ENCODE results near the gene ITGAV.

Gene ITGAV

DNA sequence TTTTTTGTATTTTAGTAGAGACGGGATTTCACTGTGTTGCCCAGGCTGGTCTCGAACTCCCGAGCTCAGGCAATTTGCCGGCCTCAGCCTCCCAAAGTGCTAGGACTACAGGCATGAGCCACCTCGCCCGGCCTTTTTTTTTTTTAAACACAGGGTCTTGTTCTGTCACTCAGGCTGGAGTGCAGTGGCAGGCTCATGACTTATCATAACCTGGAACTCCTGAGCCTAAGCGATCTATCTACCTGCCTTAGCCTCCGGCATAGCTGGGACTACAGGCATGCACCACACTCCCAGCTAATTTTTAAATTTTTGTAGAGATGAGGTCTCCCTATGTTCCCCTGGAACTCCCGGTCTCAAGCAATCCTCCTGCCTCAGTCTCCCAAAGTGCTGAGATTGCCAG lies 1.4 kb upstream of the ITGAV start:
- Histone ChIP-seq H3K4me2 (ENCODE audit: low read depth, low read length, poor library complexity, severe bottlenecking) (no peak overlapping the region), H3K9ac (ENCODE audit: low read depth, low read length, poor library complexity, severe bottlenecking) (no peak overlapping the region)

GRCh38 chr2:186588940-186589611 lies 780 bp upstream of the ITGAV start:
- H3K9me3 ChIP-seq (ENCODE audit: insufficient read depth, low read depth, low read length), result no peaks in the 10 kb centered on the region
- peak overlapping the region; percentile 79 for H3K4me3 ChIP-seq (ENCODE audit: low read length, poor library complexity, severe bottlenecking)
- H3K4me1 ChIP-seq (ENCODE audit: insufficient read depth, low read length, poor library complexity, severe bottlenecking), result peaks cover 3% of the 10 kb centered on the region
- H3K4me2 ChIP-seq (ENCODE audit: low read depth, low read length, poor library complexity, severe bottlenecking), result peak overlapping the region; percentile 64
- peak overlapping the region; percentile 80 for H3K9ac ChIP-seq (ENCODE audit: low read depth, low read length, poor library complexity, severe bottlenecking)
- peaks cover 25% of the 10 kb centered on the region for H3K79me2 ChIP-seq (ENCODE audit: insufficient read depth, low read length)
- H3K27me3 ChIP-seq (ENCODE audit: insufficient read depth, low read length, poor library complexity, severe bottlenecking), result no peaks in the 10 kb centered on the region
- TF ChIP-seq, protein P1, sequence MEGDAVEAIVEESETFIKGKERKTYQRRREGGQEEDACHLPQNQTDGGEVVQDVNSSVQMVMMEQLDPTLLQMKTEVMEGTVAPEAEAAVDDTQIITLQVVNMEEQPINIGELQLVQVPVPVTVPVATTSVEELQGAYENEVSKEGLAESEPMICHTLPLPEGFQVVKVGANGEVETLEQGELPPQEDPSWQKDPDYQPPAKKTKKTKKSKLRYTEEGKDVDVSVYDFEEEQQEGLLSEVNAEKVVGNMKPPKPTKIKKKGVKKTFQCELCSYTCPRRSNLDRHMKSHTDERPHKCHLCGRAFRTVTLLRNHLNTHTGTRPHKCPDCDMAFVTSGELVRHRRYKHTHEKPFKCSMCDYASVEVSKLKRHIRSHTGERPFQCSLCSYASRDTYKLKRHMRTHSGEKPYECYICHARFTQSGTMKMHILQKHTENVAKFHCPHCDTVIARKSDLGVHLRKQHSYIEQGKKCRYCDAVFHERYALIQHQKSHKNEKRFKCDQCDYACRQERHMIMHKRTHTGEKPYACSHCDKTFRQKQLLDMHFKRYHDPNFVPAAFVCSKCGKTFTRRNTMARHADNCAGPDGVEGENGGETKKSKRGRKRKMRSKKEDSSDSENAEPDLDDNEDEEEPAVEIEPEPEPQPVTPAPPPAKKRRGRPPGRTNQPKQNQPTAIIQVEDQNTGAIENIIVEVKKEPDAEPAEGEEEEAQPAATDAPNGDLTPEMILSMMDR (conservative IDR thresholded peaks at IDR 0.05; ENCODE audit: low read length), result no peak
- TF ChIP-seq EZH2phosphoT487 (IDR thresholded peaks at IDR 0.05; ENCODE audit: borderline replicate concordance), result no peak
- no peaks in the 10 kb centered on the region for H3K9me2 ChIP-seq (replicated peaks; ENCODE audit: low read depth, low read length)
- no peaks in the 10 kb centered on the region for H3K36me3 ChIP-seq (ENCODE audit: insufficient read depth, low read length)
- H2AFZ ChIP-seq (ENCODE audit: low read length), result peak overlapping the region; percentile 90
- no peaks in the 10 kb centered on the region for H3F3A ChIP-seq (ENCODE audit: low read depth)
- H4K20me1 ChIP-seq (ENCODE audit: insufficient read depth, low read length, poor library complexity, severe bottlenecking), result no peaks in the 10 kb centered on the region

More for the DNA sequence above, 1.4 kb upstream of the ITGAV start:
- H3K36me3 ChIP-seq (ENCODE audit: insufficient read depth, low read length), result no peaks in the 10 kb centered on the region
- peaks cover 3% of the 10 kb centered on the region for H3K4me1 ChIP-seq (ENCODE audit: insufficient read depth, low read length, poor library complexity, severe bottlenecking)
- H3K9me3 ChIP-seq (ENCODE audit: insufficient read depth, low read depth, low read length), result no peaks in the 10 kb centered on the region
- no peaks in the 10 kb centered on the region for H3K9me2 ChIP-seq (replicated peaks; ENCODE audit: low read depth, low read length)
- no peaks in the 10 kb centered on the region for H3F3A ChIP-seq (ENCODE audit: low read depth)
- H4K20me1 ChIP-seq (ENCODE audit: insufficient read depth, low read length, poor library complexity, severe bottlenecking), result no peaks in the 10 kb centered on the region
- peaks cover 24% of the 10 kb centered on the region for H3K79me2 ChIP-seq (ENCODE audit: insufficient read depth, low read length)
- H2AFZ ChIP-seq (ENCODE audit: low read length), result no peak overlapping the region
- H3K27me3 ChIP-seq (ENCODE audit: insufficient read depth, low read length, poor library complexity, severe bottlenecking), result no peaks in the 10 kb centered on the region
- H3K4me3 ChIP-seq (ENCODE audit: low read length, poor library complexity, severe bottlenecking), result no peak overlapping the region
- no peak for TF ChIP-seq EZH2phosphoT487 (IDR thresholded peaks at IDR 0.05; ENCODE audit: borderline replicate concordance)
- TF ChIP-seq, protein P1 (conservative IDR thresholded peaks at IDR 0.05; ENCODE audit: low read length), result no peak

- Histone ChIP-seq H3K9me2 (replicated peaks; ENCODE audit: low read depth, low read length) (no peaks in the 10 kb centered on the region), H3K36me3 (ENCODE audit: insufficient read depth, low read length) (no peaks in the 10 kb centered on the region), H3K9me3 (ENCODE audit: insufficient read depth, low read depth, low read length) (no peaks in the 10 kb centered on the region), H3K4me1 (ENCODE audit: insufficient read depth, low read length, poor library complexity, severe bottlenecking) (peaks cover 3% of the 10 kb centered on the region), H2AFZ (ENCODE audit: low read length) (peak overlapping the region; percentile 90), H3F3A (ENCODE audit: low read depth) (no peaks in the 10 kb centered on the region), H3K27me3 (ENCODE audit: insufficient read depth, low read length, poor library complexity, severe bottlenecking) (no peaks in the 10 kb centered on the region), H3K79me2 (ENCODE audit: insufficient read depth, low read length) (peaks cover 35% of the 10 kb centered on the region), H3K9ac (ENCODE audit: low read depth, low read length, poor library complexity, severe bottlenecking) (peak overlapping the region; percentile 80), H4K20me1 (ENCODE audit: insufficient read depth, low read length, poor library complexity, severe bottlenecking) (no peaks in the 10 kb centered on the region), H3K4me2 (ENCODE audit: low read depth, low read length, poor library complexity, severe bottlenecking) (peak overlapping the region; percentile 73), H3K4me3 (ENCODE audit: low read length, poor library complexity, severe bottlenecking) (peak overlapping the region; percentile 79)
- no peak for TF ChIP-seq EZH2phosphoT487 (IDR thresholded peaks at IDR 0.05; ENCODE audit: borderline replicate concordance)
- TF ChIP-seq, protein P1 (conservative IDR thresholded peaks at IDR 0.05; ENCODE audit: low read length), result no peak
These were observed 498 bp downstream of the ITGAV start for GRCh38 chr2:186590350-186590758.
